GM12878 (cell line): ENCODE results near the gene UBASH3A. TPM values are rescaled to one million over a fixed set of nuclear protein-coding genes. Genes with fewer than 3 reads are reported as not detected.

Experiments used
- ATAC-seq: fragments of 200-7000 bp; cut with Tn5 transposase; 3 replicates; pipeline ENCODE4 v1.9.1; 2020; ENCODE audit warnings: mild to moderate bottlenecking, moderate library complexity
- BruUV-seq: library from RNA; stranded (reverse); fragments of 400-500 nt; replicated peaks from 2 replicates; lab custom pipeline; 2021; lab: Mats Ljungman, UMichigan
- CTCF ChIA-PET: fragments of 300-600 bp; sonication (Branson Sonifier 250); formaldehyde crosslinking; extraction: SDS; loops from one replicate; lab custom pipeline; 2021; ENCODE audit warnings: inconsistent platforms; lab: Yijun Ruan, JAX
- POLR2A ChIA-PET: fragments of 350-600 bp; formaldehyde crosslinking; extraction: SDS; loops from one replicate; lab custom pipeline; 2021; ENCODE audit warnings: inconsistent platforms; lab: Charles Lee
- RAD21 ChIA-PET: fragments of 300-600 bp; sonication (Branson Sonifier 250); formaldehyde crosslinking; loops from one replicate; lab custom pipeline; 2023; ENCODE audit warnings: antibody characterized with exemption; ENCODE audit not compliant: unreplicated experiment; lab: Charles Lee
- SMC1A ChIA-PET: fragments of 300-600 bp; sonication (Branson Sonifier 250); formaldehyde crosslinking; loops from one replicate; lab custom pipeline; 2023; ENCODE audit not compliant: unreplicated experiment, uncharacterized antibody; lab: Charles Lee
- DNase-seq: peaks from one replicate; pipeline ENCODE4 v3.0.0-alpha.2; 2011; ENCODE audit warnings: low read depth, low spot score
- FAIRE-seq: peaks from 3 replicates; lab custom pipeline; 2011; peaks lifted over from hg19 to GRCh38; lab: Jason Lieb, UNC
- H2AFZ ChIP-seq: 2 replicates; pipeline ENCODE4 v1.6.0; 2011; ENCODE audit warnings: low read depth, low read length, control low read depth; ENCODE audit not compliant: control insufficient read depth
- H3K27ac ChIP-seq: 2 replicates; pipeline ENCODE4 v1.5.1; 2011; ENCODE audit warnings: control low read depth; ENCODE audit not compliant: control insufficient read depth, insufficient read depth
- H3K27me3 ChIP-seq, 2 experiments: replicated peaks in 1 of 2; 2 replicates each; pipeline versions ENCODE4 v1.6.0 to v1.6.1; 2011; ENCODE audit warnings: low read length in 1 of 2; ENCODE audit not compliant: control insufficient read depth in 2 of 2, insufficient read depth in 2 of 2
- H3K36me3 ChIP-seq, 2 experiments: 2 replicates each; pipeline ENCODE4 v1.5.1; 2011; ENCODE audit warnings: low read length in 1 of 2; ENCODE audit not compliant: control insufficient read depth in 2 of 2, insufficient read depth in 2 of 2
- H3K4me1 ChIP-seq: 2 replicates; pipeline ENCODE4 v1.6.1; 2011; ENCODE audit warnings: mild to moderate bottlenecking, low read length, moderate library complexity, mixed read lengths; ENCODE audit not compliant: control insufficient read depth, insufficient read depth
- H3K4me2 ChIP-seq: 2 replicates; pipeline ENCODE4 v1.6.0; 2011; ENCODE audit warnings: control low read depth; ENCODE audit not compliant: control insufficient read depth, insufficient read depth
- H3K4me3 ChIP-seq: fragments of 200-600 bp; sonication (generic); 2 replicates; pipeline ENCODE4 v1.5.1; 2016
- H3K79me2 ChIP-seq: 2 replicates; pipeline ENCODE4 v1.6.0; 2011; ENCODE audit warnings: low read length; ENCODE audit not compliant: control insufficient read depth, insufficient read depth
- H3K9ac ChIP-seq: 2 replicates; pipeline ENCODE4 v1.8.0; 2011; ENCODE audit warnings: low read length, control low read depth, mixed read lengths; ENCODE audit not compliant: control insufficient read depth, insufficient read depth
- H3K9me3 ChIP-seq: replicated peaks from 3 replicates; pipeline ENCODE4 v1.5.1; 2011; ENCODE audit warnings: mild to moderate bottlenecking, low read length; ENCODE audit not compliant: control insufficient read depth, insufficient read depth
- H4K20me1 ChIP-seq: 2 replicates; pipeline ENCODE4 v1.6.0; 2011; ENCODE audit not compliant: control insufficient read depth, insufficient read depth
- CREM ChIP-seq: IDR thresholded peaks from 2 replicates; pipeline ENCODE4 v1.6.1; 2014; ENCODE audit warnings: antibody characterized with exemption, low read depth
- E4F1 ChIP-seq: fragments of 450-650 bp; IDR thresholded peaks from 2 replicates; pipeline ENCODE4 v1.6.1; 2018; ENCODE audit warnings: borderline replicate concordance, mild to moderate bottlenecking; ENCODE audit not compliant: partially characterized antibody
- ETV6 ChIP-seq, 2 experiments: fragments of 450-650 bp in 1 of 2; IDR thresholded peaks in 1 of 2; conservative IDR thresholded peaks in 1 of 2; 2 replicates each; pipeline ENCODE4 v1.6.1; 2014; ENCODE audit warnings: antibody characterized with exemption in 1 of 2, borderline replicate concordance in 1 of 2, low read depth in 1 of 2, mild to moderate bottlenecking in 1 of 2, moderate library complexity in 1 of 2
- HSF1 ChIP-seq: fragments of 150-350 bp; IDR thresholded peaks from 2 replicates; pipeline ENCODE4 v1.6.1; 2014; ENCODE audit warnings: mild to moderate bottlenecking, low read depth, low read length
- IKZF1 ChIP-seq: fragments of 450-650 bp; conservative IDR thresholded peaks from 2 replicates; pipeline ENCODE4 v1.6.1; 2017; ENCODE audit warnings: antibody characterized with exemption, mild to moderate bottlenecking
- IRF4 ChIP-seq: IDR thresholded peaks from 2 replicates; pipeline ENCODE4 v1.6.1; 2011; ENCODE audit warnings: low read depth, low read length
- KAT2A ChIP-seq: conservative IDR thresholded peaks from 2 replicates; pipeline ENCODE4 v1.6.1; 2011; ENCODE audit warnings: low read depth, low read length; ENCODE audit not compliant: control insufficient read depth
- KDM1A ChIP-seq: fragments of 200-600 bp; sonication (generic); IDR thresholded peaks from 2 replicates; pipeline ENCODE4 v1.6.1; 2016; ENCODE audit warnings: borderline replicate concordance
- LARP7 ChIP-seq: fragments of 450-650 bp; IDR thresholded peaks from 2 replicates; pipeline ENCODE4 v1.6.1; 2017; ENCODE audit warnings: mild to moderate bottlenecking
- MTA2 ChIP-seq: fragments of 450-650 bp; IDR thresholded peaks from 2 replicates; pipeline ENCODE4 v1.6.1; 2016; ENCODE audit warnings: low read depth, mild to moderate bottlenecking, moderate library complexity
- MXI1 ChIP-seq: fragments of 150-350 bp; IDR thresholded peaks from 2 replicates; pipeline ENCODE4 v1.6.1; 2011; ENCODE audit warnings: low read depth, mild to moderate bottlenecking, inconsistent platforms, low read length, improper control_type of control experiment
- MYB ChIP-seq: fragments of 150-350 bp; IDR thresholded peaks from 2 replicates; pipeline ENCODE4 v1.6.1; 2014; ENCODE audit warnings: mild to moderate bottlenecking, low read depth, low read length, borderline replicate concordance
- RAD51 ChIP-seq: fragments of 450-650 bp; IDR thresholded peaks from 2 replicates; pipeline ENCODE4 v1.6.1; 2016; ENCODE audit warnings: moderate library complexity, mild to moderate bottlenecking, inconsistent platforms
- SPI1 ChIP-seq: IDR thresholded peaks from 2 replicates; pipeline ENCODE4 v1.6.1; 2011; ENCODE audit warnings: low read depth, mild to moderate bottlenecking, low read length, moderate library complexity, borderline replicate concordance; ENCODE audit not compliant: insufficient read depth
- SREBF1 ChIP-seq: IDR thresholded peaks from 2 replicates; pipeline ENCODE4 v1.6.1; 2012; ENCODE audit warnings: mild to moderate bottlenecking, low read length
- SRF ChIP-seq, 2 experiments: IDR thresholded peaks; 2 replicates each; pipeline ENCODE4 v1.6.1; 2011; ENCODE audit warnings: low read depth in 2 of 2, low read length in 2 of 2, mild to moderate bottlenecking in 1 of 2, moderate library complexity in 1 of 2
- YBX1 ChIP-seq: fragments of 450-650 bp; IDR thresholded peaks from 2 replicates; pipeline ENCODE4 v1.6.1; 2016; ENCODE audit warnings: antibody characterized with exemption
- YY1 ChIP-seq: IDR thresholded peaks from 2 replicates; pipeline ENCODE4 v1.6.1; 2011; ENCODE audit warnings: low read depth, mild to moderate bottlenecking, low read length
- WGBS: methylation state at CpG from one replicate; pipeline ENCODE4 v1.1.6; 2016; ENCODE audit warnings: low lambda C conversion rate; ENCODE audit not compliant: insufficient replicate concordance, insufficient coverage; ENCODE audit errors: missing lambda C conversion rate; 5-methylcytosine and 5-hydroxymethylcytosine counted together
- in situ Hi-C: fragments of 300-500 bp; cut with MboI; formaldehyde crosslinking; loops from 9 replicates; pipeline ENCODE4 v1.14.3; 2018; ENCODE audit warnings: mixed read lengths
- intact Hi-C: fragments of 100-400 bp; cut with micrococcal nuclease; formaldehyde crosslinking; loops from one replicate; pipeline ENCODE4 v1.14.2; 2022; ENCODE audit not compliant: unreplicated experiment
- polyA plus RNA-seq, 11 experiments: library from polyadenylated mRNA; depleted of rRNA in 4 of 11; unstranded in 6 of 11; stranded (reverse) in 5 of 11; fragments of >200 nt; fragmentation: Nextera tagmentation in 4 of 11; fragmentation: Illumina TruSeq in 1 of 11; extraction: Ambion mirVana in 4 of 11; extraction: Trizol in 1 of 11; gene quantifications; 1 replicate in 1 of 11; 2 replicates in 10 of 11; pipeline versions ENCODE4 v1.2.1 to v1.2.3, GENCODE V29; 2011 to 2016; ENCODE audit warnings: inconsistent platforms in 2 of 11, missing spikeins in 2 of 11, low read depth in 1 of 11
- total RNA-seq, 4 experiments: library from RNA; depleted of rRNA in 3 of 4; stranded (reverse); fragments of >200 nt in 3 of 4; fragmentation: Illumina TruSeq in 1 of 4; extraction: Trizol in 1 of 4; gene quantifications; 2 replicates each; pipeline versions ENCODE4 v1.2.1 to v1.2.3, GENCODE V29; 2013 to 2021

UBASH3A gene
- total and polyA plus RNA-seq, 10 of the 15 experiments (the other 5 are each of a cell fraction or from before 2014, with no cell fraction given), result 0.04 to 0.39 (median 0.23) TPM; not detected in 1

- TF ChIP-seq MXI1 (no peak), YY1 (no peak), KDM1A (no peak)
Measured at GRCh38 chr21:42374457-42374856, 29.2 kb upstream of the UBASH3A start (continued).

- Histone ChIP-seq H4K20me1 (no peaks in the 10 kb centered on the region), H3K4me2 (no peak overlapping the region), H3K36me3 (no peaks in the 10 kb centered on the region), H3K4me3 (no peak overlapping the region), H3K9me3 (no peaks in the 10 kb centered on the region), H3K27me3 (no peaks in the 10 kb centered on the region), H2AFZ (no peak overlapping the region), H3K9ac (no peak overlapping the region), H3K27ac (no peak overlapping the region), H3K79me2 (no peaks in the 10 kb centered on the region), H3K4me1 (no peaks in the 10 kb centered on the region)
- no TSS peak for BruUV-seq
- ChIA-PET RAD21 (interaction anchor here (1.1 to 1.5 kb wide), 3 partner anchors 18 to 69 kb away, joined by 3 read pairs; no protein-coding TSS in a partner anchor), SMC1A (no interaction called here), POLR2A (no interaction called here), CTCF (no interaction called here)
- intact Hi-C loops, result loop anchor here (5.0 kb wide), 1 partner anchor 67 kb away; no protein-coding TSS in a partner anchor
- DNase-seq (no peak), ATAC-seq (no peak), FAIRE-seq (no peak)
- TF ChIP-seq SREBF1 (no peak), LARP7 (no peak), SRF (IDR thresholded peaks at IDR 0.05; ENCODE audit: low read depth in 2 of 2, low read length in 2 of 2) (no peak), CREM (no peak), E4F1 (no peak), RAD51 (no peak), IRF4 (no peak), SPI1 (no peak), MTA2 (no peak), YBX1 (no peak), HSF1 (no peak), KAT2A (no peak), IKZF1 (no peak), ETV6 (conservative IDR thresholded peaks at IDR 0.05 in 1 of 2, IDR thresholded peaks at IDR 0.05 in 1 of 2; ENCODE audit: borderline replicate concordance in 1 of 2, low read depth in 1 of 2) (no peak), MYB (no peak)
- in situ Hi-C loops, result loop anchor here (5.0 kb wide), 1 partner anchor 72 kb away; no protein-coding TSS in a partner anchor
- 51% methylated on average over 18 of the region's 23 CpGs for WGBS
Measured at GRCh38 chr21:42374864-42375499, 28.7 kb upstream of the UBASH3A start.
